ENCODE data around the gene NARF. TPM values are rescaled to one million over a fixed set of nuclear protein-coding genes. Genes with fewer than 3 reads are reported as not detected.

The NARF gene
- total and polyA plus RNA-seq, 2 donors (not counting 1 experiment from before 2014, with no cell fraction given) = 92.4 to 103 TPM

GRCh38 chr17:82416771-82417170 is 41.8 kb upstream of the NARF start:
- Histone ChIP-seq H3K79me2 (ENCODE audit: control insufficient read depth, insufficient read depth, low read length) (peaks cover 56% of the 10 kb centered on the region), H2AFZ (ENCODE audit: insufficient read depth, low read depth, low read length, poor library complexity, severe bottlenecking) (no peak overlapping the region), H3K4me3 (ENCODE audit: control extremely low read depth in 1 of 5, extremely low read depth in 1 of 5, insufficient read depth in 1 of 5, low read depth in 2 of 5, low read length in 4 of 5) (no peak overlapping the region), H3K36me3 (replicated peaks in 1 of 2; ENCODE audit: control extremely low read depth in 1 of 2, control insufficient read depth in 1 of 2, extremely low read depth in 1 of 2, insufficient read depth in 2 of 2, low read length in 1 of 2) (peaks cover 0 to 26% of the 10 kb centered on the region in 2 experiments), H3K4me1 (ENCODE audit: control insufficient read depth in 2 of 2, insufficient read depth in 2 of 2, low read length in 2 of 2) (peaks cover 18 to 27% of the 10 kb centered on the region in 2 donors), H3K9ac (ENCODE audit: low read length) (no peak overlapping the region), H3K9me3 (ENCODE audit: control extremely low read depth in 1 of 3, control insufficient read depth in 2 of 3, insufficient read depth in 1 of 3, low read length in 2 of 3) (no peaks in the 10 kb centered on the region), H4K20me1 (ENCODE audit: control insufficient read depth, insufficient read depth, low read length, poor library complexity, severe bottlenecking) (peaks cover 51% of the 10 kb centered on the region), H3K27ac (ENCODE audit: low read length in 2 of 2) (no peak overlapping the region), H3K27me3 (replicated peaks in 1 of 4; ENCODE audit: control extremely low read depth in 1 of 4, control insufficient read depth in 3 of 4, insufficient read depth in 4 of 4, low read length in 3 of 4) (no peaks in the 10 kb centered on the region), H3K4me2 (replicated peaks; ENCODE audit: low read depth, low read length, poor library complexity, severe bottlenecking) (no peak overlapping the region)
- Mint-ChIP-seq H3K4me1 (peaks cover 26% of the 10 kb centered on the region), H3K4me3 (no peak overlapping the region), H3K27me3 (no peaks in the 10 kb centered on the region), H3K27ac (no peak overlapping the region), H3K9me3 (ENCODE audit: insufficient read depth) (no peaks in the 10 kb centered on the region)
- ChIA-PET CTCF (interaction anchor here (0.6 to 2.4 kb wide), 3 partner anchors 10 to 301 kb away, joined by 3 to 6 read pairs (median 3); no protein-coding TSS in a partner anchor), POLR2A (interaction anchor here (1.1 to 1.7 kb wide), 2 partner anchors 33 to 185 kb away, joined by 3 to 5 read pairs; no protein-coding TSS in a partner anchor)
- ATAC-seq (ENCODE audit: low read depth) (no peak), DNase-seq (no peak)
- intact Hi-C loops (cut with micrococcal nuclease) = loop anchor here (5.0 to 10.0 kb wide), 3 partner anchors 122 to 212 kb away; no protein-coding TSS in a partner anchor
- no CpG with 5 or more reads among the region's 6 CpGs for WGBS (ENCODE audit: insufficient coverage)
- TF ChIP-seq EZH2 (IDR thresholded peaks at IDR 0.05; ENCODE audit: borderline replicate concordance, insufficient read depth, low read depth, low read length, poor library complexity, severe bottlenecking) = no peak
- TF ChIP-seq, protein P1, sequence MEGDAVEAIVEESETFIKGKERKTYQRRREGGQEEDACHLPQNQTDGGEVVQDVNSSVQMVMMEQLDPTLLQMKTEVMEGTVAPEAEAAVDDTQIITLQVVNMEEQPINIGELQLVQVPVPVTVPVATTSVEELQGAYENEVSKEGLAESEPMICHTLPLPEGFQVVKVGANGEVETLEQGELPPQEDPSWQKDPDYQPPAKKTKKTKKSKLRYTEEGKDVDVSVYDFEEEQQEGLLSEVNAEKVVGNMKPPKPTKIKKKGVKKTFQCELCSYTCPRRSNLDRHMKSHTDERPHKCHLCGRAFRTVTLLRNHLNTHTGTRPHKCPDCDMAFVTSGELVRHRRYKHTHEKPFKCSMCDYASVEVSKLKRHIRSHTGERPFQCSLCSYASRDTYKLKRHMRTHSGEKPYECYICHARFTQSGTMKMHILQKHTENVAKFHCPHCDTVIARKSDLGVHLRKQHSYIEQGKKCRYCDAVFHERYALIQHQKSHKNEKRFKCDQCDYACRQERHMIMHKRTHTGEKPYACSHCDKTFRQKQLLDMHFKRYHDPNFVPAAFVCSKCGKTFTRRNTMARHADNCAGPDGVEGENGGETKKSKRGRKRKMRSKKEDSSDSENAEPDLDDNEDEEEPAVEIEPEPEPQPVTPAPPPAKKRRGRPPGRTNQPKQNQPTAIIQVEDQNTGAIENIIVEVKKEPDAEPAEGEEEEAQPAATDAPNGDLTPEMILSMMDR (IDR thresholded peaks at IDR 0.05) = peak; percentile 34
